ENCODE measurements around the gene EGR2. TPM values are rescaled to one million over a fixed set of nuclear protein-coding genes. Genes with fewer than 3 reads are reported as not detected.

Gene EGR2
- 0.33 and 0.76 TPM in 2 replicates for total RNA-seq

DNA sequence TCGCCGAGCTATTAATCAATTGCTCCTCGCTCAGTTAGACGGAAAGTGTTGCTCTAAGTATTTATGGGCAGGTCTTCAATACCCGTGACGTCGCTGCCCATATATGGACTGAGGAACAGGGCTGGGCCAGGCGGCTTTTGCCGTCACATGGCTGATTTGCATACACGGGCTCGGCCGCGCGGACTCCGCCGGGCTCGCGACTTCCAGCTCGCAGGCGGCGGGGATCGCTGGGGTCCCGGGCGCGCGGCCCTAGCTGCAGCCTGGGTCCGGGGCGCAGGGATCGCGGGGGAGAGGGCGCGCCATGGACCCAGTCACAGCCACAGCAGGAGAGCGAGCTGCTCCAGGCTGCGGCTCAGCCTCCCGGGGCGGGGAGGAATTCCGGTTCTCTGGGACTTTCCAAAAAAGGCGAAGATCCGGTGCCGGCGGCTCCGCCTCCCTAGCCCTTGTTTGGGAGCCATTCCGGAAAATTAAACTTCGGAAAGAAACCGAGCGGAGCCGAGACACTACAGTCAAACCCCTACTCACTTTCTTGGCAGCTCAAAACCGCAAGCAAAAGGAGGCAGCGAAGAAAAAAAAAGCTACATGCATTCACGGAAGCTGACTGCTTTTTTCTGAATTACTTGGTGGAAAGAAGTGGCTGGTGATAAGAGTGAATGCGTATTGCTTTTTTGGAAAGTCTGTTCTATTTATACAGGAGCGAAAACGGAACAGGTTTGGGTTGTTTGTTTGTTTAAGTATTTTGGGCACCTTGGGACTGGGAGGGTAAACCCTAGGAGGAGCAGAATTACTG lies at the start of gene EGR2:
Gene EGR2, minus strand, starts transcription at position 36 of the 790 bp plus-strand sequence. CDS start 337 bp downstream, outside the sequence.

DNA sequence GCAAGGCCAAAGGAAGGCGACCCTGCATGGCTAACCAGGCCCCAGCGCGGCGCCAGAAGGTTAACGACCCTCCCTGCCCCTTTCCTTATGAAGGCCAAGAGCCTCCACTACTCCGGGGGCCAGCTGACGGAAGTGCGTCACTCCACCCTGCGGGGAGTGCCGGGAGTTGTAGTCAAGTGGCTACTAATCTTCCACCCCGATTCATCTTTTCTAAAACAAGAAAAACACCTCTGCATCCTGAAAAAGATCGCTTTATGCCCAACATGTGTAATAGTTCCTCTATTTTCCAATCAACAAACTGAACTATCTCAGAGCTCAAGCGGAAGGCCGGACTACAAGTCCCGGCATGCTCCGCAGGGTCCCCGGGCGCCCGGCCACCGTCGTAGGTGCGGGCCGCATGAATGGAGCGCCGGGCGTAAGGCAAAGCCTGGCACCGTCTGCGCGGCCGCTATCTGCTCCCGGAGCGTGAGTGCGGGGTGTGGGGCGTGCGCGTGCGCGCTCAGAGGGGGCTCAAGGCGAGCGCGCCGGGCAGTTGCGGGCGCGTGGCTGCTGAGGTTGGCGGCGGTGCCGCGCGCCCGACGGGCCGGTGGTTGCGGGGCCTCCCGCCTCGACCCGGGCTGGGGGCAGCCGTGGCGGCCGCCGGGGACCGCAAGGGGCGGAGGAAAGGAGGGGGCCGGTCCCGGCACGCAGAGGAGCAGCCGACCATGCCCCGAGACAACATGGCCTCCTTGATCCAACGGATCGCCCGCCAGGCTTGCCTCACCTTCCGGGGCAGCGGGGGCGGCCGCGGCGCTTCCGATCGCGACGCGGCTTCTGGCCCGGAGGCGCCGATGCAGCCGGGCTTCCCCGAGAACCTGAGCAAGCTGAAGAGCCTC lies 11.6 kb downstream of the EGR2 start, which contains the start of gene ADO:
Gene ADO, plus strand, starts transcription at position 365 of the 875 bp plus-strand sequence. Its CDS starts 340 bp downstream, at position 705.

Other genes with a start within 250 kb of the EGR2 start
- gene ADO, start 11.6 kb downstream of the EGR2 start, total RNA-seq: 24.4 and 27.9 TPM in 2 replicates